Measurements from ENCODE around the gene PARM1. TPM values are rescaled to one million over a fixed set of nuclear protein-coding genes. Genes with fewer than 3 reads are reported as not detected.

Gene PARM1
- polyA plus RNA-seq, 3 donors, result 0.06 to 0.54 (median 0.27) TPM

DNA sequence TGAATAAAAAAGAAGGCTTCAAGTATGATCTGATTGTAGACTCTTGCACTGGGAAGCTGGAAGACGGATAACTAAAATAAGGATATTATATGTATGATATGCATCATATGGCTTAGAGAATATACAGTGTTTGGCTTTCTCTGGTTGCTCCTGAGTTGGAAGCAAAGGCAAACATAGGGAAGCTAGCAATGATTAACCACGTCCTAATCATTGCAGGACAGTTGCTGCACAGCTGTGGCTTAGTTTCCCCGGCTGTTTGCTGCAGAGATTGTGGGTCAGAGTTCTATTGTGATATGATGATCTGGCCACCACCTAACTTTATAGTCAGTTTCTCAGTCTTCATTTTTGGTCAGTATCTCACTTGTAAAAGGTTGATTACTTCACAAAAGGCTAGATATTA, 36.3 kb upstream of the PARM1 start:
- intact Hi-C loops (cut with micrococcal nuclease), result no loop called here
- TF ChIP-seq, protein P1, sequence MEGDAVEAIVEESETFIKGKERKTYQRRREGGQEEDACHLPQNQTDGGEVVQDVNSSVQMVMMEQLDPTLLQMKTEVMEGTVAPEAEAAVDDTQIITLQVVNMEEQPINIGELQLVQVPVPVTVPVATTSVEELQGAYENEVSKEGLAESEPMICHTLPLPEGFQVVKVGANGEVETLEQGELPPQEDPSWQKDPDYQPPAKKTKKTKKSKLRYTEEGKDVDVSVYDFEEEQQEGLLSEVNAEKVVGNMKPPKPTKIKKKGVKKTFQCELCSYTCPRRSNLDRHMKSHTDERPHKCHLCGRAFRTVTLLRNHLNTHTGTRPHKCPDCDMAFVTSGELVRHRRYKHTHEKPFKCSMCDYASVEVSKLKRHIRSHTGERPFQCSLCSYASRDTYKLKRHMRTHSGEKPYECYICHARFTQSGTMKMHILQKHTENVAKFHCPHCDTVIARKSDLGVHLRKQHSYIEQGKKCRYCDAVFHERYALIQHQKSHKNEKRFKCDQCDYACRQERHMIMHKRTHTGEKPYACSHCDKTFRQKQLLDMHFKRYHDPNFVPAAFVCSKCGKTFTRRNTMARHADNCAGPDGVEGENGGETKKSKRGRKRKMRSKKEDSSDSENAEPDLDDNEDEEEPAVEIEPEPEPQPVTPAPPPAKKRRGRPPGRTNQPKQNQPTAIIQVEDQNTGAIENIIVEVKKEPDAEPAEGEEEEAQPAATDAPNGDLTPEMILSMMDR (IDR thresholded peaks at IDR 0.05), result no peak

DNA sequence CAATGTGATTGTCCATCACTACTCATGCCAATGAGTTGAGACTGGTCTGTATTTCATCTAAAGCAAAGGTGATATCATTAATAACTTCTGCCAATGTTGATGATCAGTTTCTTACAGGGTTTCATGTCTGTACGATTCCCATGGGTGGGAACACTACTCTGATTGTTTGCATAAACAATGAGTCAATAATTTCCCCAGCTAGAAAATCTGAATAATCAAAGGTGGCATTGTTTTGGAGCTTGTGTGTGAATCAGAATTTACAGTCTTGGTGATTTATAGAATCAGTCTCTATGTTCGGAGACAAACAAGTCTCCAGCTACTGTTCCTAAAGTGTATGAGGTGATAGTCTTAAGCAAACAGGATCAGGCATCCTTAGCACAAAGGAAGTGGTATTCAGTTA, 35.5 kb upstream of the PARM1 start:
- H3K4me3 Mint-ChIP-seq, result no peak overlapping the region
- intact Hi-C loops (cut with micrococcal nuclease), result no loop called here
- no CpG with 5 or more reads among the region's 2 CpGs for WGBS (ENCODE audit: insufficient coverage)

More for the DNA sequence above, 36.3 kb upstream of the PARM1 start:
- DNase-seq, result no peak
- Histone ChIP-seq H2AFZ (ENCODE audit: insufficient read depth, low read depth, low read length, poor library complexity, severe bottlenecking) (no peak overlapping the region), H4K20me1 (ENCODE audit: insufficient read depth, low read length) (no peaks in the 10 kb centered on the region), H3K27me3 (ENCODE audit: control insufficient read depth in 2 of 2, insufficient read depth in 2 of 2, low read length in 2 of 2) (no peaks in the 10 kb centered on the region), H3K9ac (ENCODE audit: insufficient read depth, low read length, poor library complexity, severe bottlenecking) (no peak overlapping the region), H3K79me2 (ENCODE audit: insufficient read depth, low read length) (no peaks in the 10 kb centered on the region), H3K4me2 (replicated peaks; ENCODE audit: extremely low read depth, low read length, poor library complexity, severe bottlenecking) (no peak overlapping the region), H3K9me3 (replicated peaks in 1 of 2; ENCODE audit: control insufficient read depth in 1 of 2, insufficient read depth in 1 of 2, low read length in 2 of 2) (no peaks in the 10 kb centered on the region), H3K4me3 (replicated peaks in 1 of 3; ENCODE audit: low read depth in 2 of 3, low read length in 3 of 3) (no peak overlapping the region), H3K36me3 (replicated peaks in 1 of 2; ENCODE audit: control insufficient read depth in 1 of 2, insufficient read depth in 2 of 2, low read length in 2 of 2) (no peaks in the 10 kb centered on the region), H3K27ac (ENCODE audit: low read depth in 1 of 2, low read length in 2 of 2) (no peak overlapping the region), H3K4me1 (ENCODE audit: control insufficient read depth in 1 of 2, insufficient read depth in 2 of 2, low read length in 2 of 2) (no peaks in the 10 kb centered on the region)
- H3K9me3 Mint-ChIP-seq, result peaks cover 0 to 1% (median 0%) of the 10 kb centered on the region in 7 donors
- no peak overlapping the region for H3K27ac Mint-ChIP-seq
- H3K4me3 Mint-ChIP-seq, result no peak overlapping the region
- H3K27me3 Mint-ChIP-seq (ENCODE audit: low read depth in 3 of 3), result peaks cover 0 to 8% (median 0%) of the 10 kb centered on the region in 3 donors
- WGBS (ENCODE audit: insufficient coverage), result 100% methylated on average over 2 of the region's 3 CpGs
- no peaks in the 10 kb centered on the region for H3K36me3 Mint-ChIP-seq
- peaks cover 9% of the 10 kb centered on the region for H3K4me1 Mint-ChIP-seq

More for the DNA sequence above, 35.5 kb upstream of the PARM1 start:
- Histone ChIP-seq H2AFZ (ENCODE audit: insufficient read depth, low read depth, low read length, poor library complexity, severe bottlenecking) (no peak overlapping the region), H3K27ac (ENCODE audit: low read depth in 1 of 2, low read length in 2 of 2) (no peak overlapping the region), H4K20me1 (ENCODE audit: insufficient read depth, low read length) (no peaks in the 10 kb centered on the region), H3K4me3 (replicated peaks in 1 of 3; ENCODE audit: low read depth in 2 of 3, low read length in 3 of 3) (no peak overlapping the region), H3K4me2 (replicated peaks; ENCODE audit: extremely low read depth, low read length, poor library complexity, severe bottlenecking) (no peak overlapping the region), H3K79me2 (ENCODE audit: insufficient read depth, low read length) (no peaks in the 10 kb centered on the region), H3K9me3 (replicated peaks in 1 of 2; ENCODE audit: control insufficient read depth in 1 of 2, insufficient read depth in 1 of 2, low read length in 2 of 2) (no peaks in the 10 kb centered on the region), H3K9ac (ENCODE audit: insufficient read depth, low read length, poor library complexity, severe bottlenecking) (no peak overlapping the region), H3K27me3 (ENCODE audit: control insufficient read depth in 2 of 2, insufficient read depth in 2 of 2, low read length in 2 of 2) (no peaks in the 10 kb centered on the region), H3K36me3 (replicated peaks in 1 of 2; ENCODE audit: control insufficient read depth in 1 of 2, insufficient read depth in 2 of 2, low read length in 2 of 2) (no peaks in the 10 kb centered on the region), H3K4me1 (ENCODE audit: control insufficient read depth in 1 of 2, insufficient read depth in 2 of 2, low read length in 2 of 2) (no peaks in the 10 kb centered on the region)
- TF ChIP-seq, protein P1 (IDR thresholded peaks at IDR 0.05), result no peak
- Mint-ChIP-seq H3K9me3 (peaks cover 0 to 1% (median 0%) of the 10 kb centered on the region in 7 donors), H3K36me3 (no peaks in the 10 kb centered on the region), H3K4me1 (peaks cover 9% of the 10 kb centered on the region), H3K27me3 (ENCODE audit: low read depth in 3 of 3) (peaks cover 0 to 6% (median 1%) of the 10 kb centered on the region in 3 donors), H3K27ac (no peak overlapping the region)
- no peak for DNase-seq
